CD1c-positive myeloid dendritic cell (primary cell): ENCODE measurements around the gene OR5K1.

ENCODE experiments used
- DNase-seq: peaks from one replicate; pipeline ENCODE4 v3.0.0-alpha.2; 2016; ENCODE audit errors: extremely low spot score

OR5K1 gene

GRCh38 chr3:98462901-98463300 lies at the start of gene OR5K1:
OR5K1 (plus strand) TSS chr3:98463201; CDS start chr3:98469577, 6,376 bp downstream.
- no peak for DNase-seq

GRCh38 chr3:98432575-98432974 lies 30.4 kb upstream of the OR5K1 start:
- DNase-seq: no peak

GRCh38 chr3:98433764-98434163 lies 29.2 kb upstream of the OR5K1 start:
- no peak for DNase-seq

- no peak for DNase-seq
Measured at GRCh38 chr3:98434412-98434811, 28.6 kb upstream of the OR5K1 start.

- DNase-seq: no peak
Measured at GRCh38 chr3:98440283-98440682, 22.7 kb upstream of the OR5K1 start.

GRCh38 chr3:98445949-98446406 lies 17.0 kb upstream of the OR5K1 start:
- DNase-seq: no peak

GRCh38 chr3:98449606-98450193 lies 13.3 kb upstream of the OR5K1 start:
- DNase-seq: no peak

GRCh38 chr3:98450372-98450771 lies 12.6 kb upstream of the OR5K1 start:
- no peak for DNase-seq

GRCh38 chr3:98453827-98454226 lies 9.2 kb upstream of the OR5K1 start:
- no peak for DNase-seq

- DNase-seq: no peak
Measured at GRCh38 chr3:98454929-98455328, 8.1 kb upstream of the OR5K1 start.

- DNase-seq: no peak
Measured at GRCh38 chr3:98457543-98457942, 5.5 kb upstream of the OR5K1 start.

GRCh38 chr3:98460220-98460619 lies 2.8 kb upstream of the OR5K1 start:
- no peak for DNase-seq

GRCh38 chr3:98482717-98483482 lies 19.9 kb downstream of the OR5K1 start:
- no peak for DNase-seq

GRCh38 chr3:98483626-98484025 lies 20.6 kb downstream of the OR5K1 start:
- DNase-seq: no peak

GRCh38 chr3:98497381-98497780 lies 34.4 kb downstream of the OR5K1 start, which contains the start of gene OR5K2:
OR5K2 (plus strand) TSS chr3:98497681; CDS start chr3:98497681, 0 bp downstream.
- DNase-seq: no peak

- no peak for DNase-seq
Measured at GRCh38 chr3:98500019-98500418, 37.0 kb downstream of the OR5K1 start.

GRCh38 chr3:98501270-98501669 lies 38.3 kb downstream of the OR5K1 start:
- no peak for DNase-seq

- no peak for DNase-seq
Measured at GRCh38 chr3:98501863-98502576, 39.0 kb downstream of the OR5K1 start.

- no peak for DNase-seq
Measured at GRCh38 chr3:98504539-98504938, 41.5 kb downstream of the OR5K1 start.

- DNase-seq: no peak
Measured at GRCh38 chr3:98508582-98508981, 45.6 kb downstream of the OR5K1 start.

- no peak for DNase-seq
Measured at GRCh38 chr3:98512576-98512975, 49.6 kb downstream of the OR5K1 start.

GRCh38 chr3:98513091-98513511 lies 50.1 kb downstream of the OR5K1 start:
- DNase-seq: no peak

- no peak for DNase-seq
Measured at GRCh38 chr3:98513736-98514135, 50.7 kb downstream of the OR5K1 start.
